Measurements from ENCODE around the gene SH3RF1.

SH3RF1 gene

DNA sequence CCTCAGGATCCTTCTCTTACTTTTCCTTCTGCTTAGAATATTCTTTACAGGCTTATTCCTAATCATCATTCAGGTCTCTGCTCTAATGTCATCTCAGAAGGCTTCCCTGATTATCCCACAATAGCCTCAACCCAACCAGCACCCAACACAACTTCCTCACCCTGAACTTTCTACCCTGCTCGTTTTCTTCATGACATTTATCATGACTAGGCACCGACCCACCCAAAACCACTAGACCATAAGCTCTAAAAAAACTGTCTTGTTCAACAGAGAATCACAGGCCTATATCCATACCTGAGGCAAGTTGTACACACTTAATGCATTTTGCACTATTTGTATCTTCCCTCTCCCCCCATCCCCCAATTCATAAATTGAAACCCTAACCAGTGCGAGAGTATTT, 95.3 kb downstream of the SH3RF1 start:
- Histone ChIP-seq H3K36me3 (ENCODE audit: control insufficient read depth in 1 of 2, insufficient read depth in 2 of 2, low read length in 2 of 2) (no peaks in the 10 kb centered on the region), H2BK120ac (ENCODE audit: insufficient read depth, low read length, poor library complexity) (no peak overlapping the region), H2AK5ac (ENCODE audit: low read length) (no peak overlapping the region), H3K4me1 (ENCODE audit: control insufficient read depth in 1 of 2, insufficient read depth in 2 of 2, low read length in 2 of 2) (peaks cover 3% of the 10 kb centered on the region in 2 experiments), H4K12ac (ENCODE audit: low read depth, low read length) (no peak overlapping the region), H3K9ac (ENCODE audit: low read length) (no peak overlapping the region), H3K27me3 (ENCODE audit: insufficient read depth, low read length) (no peaks in the 10 kb centered on the region), H3K4me3 (ENCODE audit: low read depth, low read length) (no peak overlapping the region), H2BK5ac (ENCODE audit: low read depth, low read length, poor library complexity) (no peak overlapping the region), H3K79me1 (ENCODE audit: low read length) (no peaks in the 10 kb centered on the region), H4K8ac (ENCODE audit: low read depth, low read length) (no peak overlapping the region), H3K27ac (ENCODE audit: low read depth, low read length) (no peak overlapping the region), H3K4me2 (ENCODE audit: low read length) (no peak overlapping the region), H3K4ac (ENCODE audit: low read depth, low read length) (peak overlapping the region; percentile 1), H3K9me3 (ENCODE audit: insufficient read depth, low read depth, low read length) (no peaks in the 10 kb centered on the region), H3K18ac (ENCODE audit: low read length) (no peak overlapping the region), H3K79me2 (ENCODE audit: control insufficient read depth, insufficient read depth, low read length, poor library complexity) (peaks cover 1% of the 10 kb centered on the region), H2AFZ (ENCODE audit: insufficient read depth, low read length, poor library complexity) (no peak overlapping the region), H3K23ac (ENCODE audit: low read length) (no peak overlapping the region), H4K91ac (ENCODE audit: low read depth, low read length) (no peak overlapping the region), H2BK12ac (ENCODE audit: low read length) (no peak overlapping the region), H3K14ac (ENCODE audit: low read length) (no peak overlapping the region)
- no peak for DNase-seq
- WGBS (ENCODE audit: extremely low coverage, insufficient coverage, insufficient read length) = no CpG with 5 or more reads among the region's 3 CpGs

DNA sequence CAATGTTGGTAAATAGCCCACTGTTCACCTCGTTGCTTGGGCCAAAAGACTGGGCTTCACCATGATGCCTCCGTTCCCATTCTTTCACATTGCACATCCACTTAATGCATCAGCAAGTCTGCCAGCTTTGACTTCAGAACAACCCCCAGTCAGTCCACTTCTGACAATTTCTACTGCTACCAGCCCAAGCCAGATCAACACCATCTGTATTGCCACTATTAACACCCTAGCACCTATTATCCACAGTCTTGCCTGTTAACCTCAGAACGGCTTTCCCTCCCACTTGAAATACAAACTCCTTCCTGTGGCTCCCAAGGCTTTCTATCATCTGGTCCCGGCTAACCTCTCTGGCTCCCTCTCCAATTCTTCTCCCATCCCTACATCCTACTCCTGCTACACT, 95.7 kb downstream of the SH3RF1 start:
- H3K4ac ChIP-seq (ENCODE audit: low read depth, low read length) = peak overlapping the region; percentile 1
- H3K4me2 ChIP-seq (ENCODE audit: low read length) = no peak overlapping the region
- H3K14ac ChIP-seq (ENCODE audit: low read length) = no peak overlapping the region
- H2AFZ ChIP-seq (ENCODE audit: insufficient read depth, low read length, poor library complexity) = no peak overlapping the region
- H2AK5ac ChIP-seq (ENCODE audit: low read length) = no peak overlapping the region
- no peaks in the 10 kb centered on the region for H3K27me3 ChIP-seq (ENCODE audit: insufficient read depth, low read length)
- no peak overlapping the region for H3K9ac ChIP-seq (ENCODE audit: low read length)
- H4K91ac ChIP-seq (ENCODE audit: low read depth, low read length) = no peak overlapping the region
- H3K79me2 ChIP-seq (ENCODE audit: control insufficient read depth, insufficient read depth, low read length, poor library complexity) = peaks cover 1% of the 10 kb centered on the region
- no peaks in the 10 kb centered on the region for H3K79me1 ChIP-seq (ENCODE audit: low read length)
- H2BK5ac ChIP-seq (ENCODE audit: low read depth, low read length, poor library complexity) = no peak overlapping the region
- H4K8ac ChIP-seq (ENCODE audit: low read depth, low read length) = no peak overlapping the region
- no peaks in the 10 kb centered on the region for H3K36me3 ChIP-seq (ENCODE audit: control insufficient read depth in 1 of 2, insufficient read depth in 2 of 2, low read length in 2 of 2)
- no peak overlapping the region for H4K12ac ChIP-seq (ENCODE audit: low read depth, low read length)
- H3K4me1 ChIP-seq (ENCODE audit: control insufficient read depth in 1 of 2, insufficient read depth in 2 of 2, low read length in 2 of 2) = no peaks in the 10 kb centered on the region
- no CpG with 5 or more reads among the region's 4 CpGs for WGBS (ENCODE audit: extremely low coverage, insufficient coverage, insufficient read length)
- no peak for DNase-seq
- no peak overlapping the region for H3K27ac ChIP-seq (ENCODE audit: low read depth, low read length)
- no peaks in the 10 kb centered on the region for H3K9me3 ChIP-seq (ENCODE audit: insufficient read depth, low read depth, low read length)
- H3K4me3 ChIP-seq (ENCODE audit: low read depth, low read length) = no peak overlapping the region
- no peak overlapping the region for H3K18ac ChIP-seq (ENCODE audit: low read length)
- H2BK120ac ChIP-seq (ENCODE audit: insufficient read depth, low read length, poor library complexity) = no peak overlapping the region
- H3K23ac ChIP-seq (ENCODE audit: low read length) = no peak overlapping the region
- no peak overlapping the region for H2BK12ac ChIP-seq (ENCODE audit: low read length)

- Histone ChIP-seq H3K79me1 (ENCODE audit: low read length) (no peaks in the 10 kb centered on the region), H2BK5ac (ENCODE audit: low read depth, low read length, poor library complexity) (no peak overlapping the region), H3K23ac (ENCODE audit: low read length) (no peak overlapping the region), H2BK12ac (ENCODE audit: low read length) (no peak overlapping the region), H3K36me3 (ENCODE audit: control insufficient read depth in 1 of 2, insufficient read depth in 2 of 2, low read length in 2 of 2) (peaks cover 0 to 2% of the 10 kb centered on the region in 2 experiments), H2AFZ (ENCODE audit: insufficient read depth, low read length, poor library complexity) (no peak overlapping the region), H3K14ac (ENCODE audit: low read length) (no peak overlapping the region), H3K79me2 (ENCODE audit: control insufficient read depth, insufficient read depth, low read length, poor library complexity) (peaks cover 1% of the 10 kb centered on the region), H3K27ac (ENCODE audit: low read depth, low read length) (no peak overlapping the region), H4K8ac (ENCODE audit: low read depth, low read length) (no peak overlapping the region), H3K18ac (ENCODE audit: low read length) (no peak overlapping the region), H3K4me1 (ENCODE audit: control insufficient read depth in 1 of 2, insufficient read depth in 2 of 2, low read length in 2 of 2) (no peaks in the 10 kb centered on the region), H3K9me3 (ENCODE audit: insufficient read depth, low read depth, low read length) (no peaks in the 10 kb centered on the region), H2AK5ac (ENCODE audit: low read length) (no peak overlapping the region), H3K27me3 (ENCODE audit: insufficient read depth, low read length) (no peaks in the 10 kb centered on the region), H3K9ac (ENCODE audit: low read length) (no peak overlapping the region), H4K91ac (ENCODE audit: low read depth, low read length) (no peak overlapping the region), H3K4me3 (ENCODE audit: low read depth, low read length) (no peak overlapping the region), H3K4me2 (ENCODE audit: low read length) (no peak overlapping the region), H3K4ac (ENCODE audit: low read depth, low read length) (no peak overlapping the region), H4K12ac (ENCODE audit: low read depth, low read length) (no peak overlapping the region), H2BK120ac (ENCODE audit: insufficient read depth, low read length, poor library complexity) (no peak overlapping the region)
- DNase-seq = peak in 1 of 2 donors; percentile 32
- WGBS (ENCODE audit: extremely low coverage, insufficient coverage, insufficient read length) = no CpG with 5 or more reads among the region's 3 CpGs
Observed at GRCh38 chr4:169174247-169174646, 96.5 kb downstream of the SH3RF1 start.

DNA sequence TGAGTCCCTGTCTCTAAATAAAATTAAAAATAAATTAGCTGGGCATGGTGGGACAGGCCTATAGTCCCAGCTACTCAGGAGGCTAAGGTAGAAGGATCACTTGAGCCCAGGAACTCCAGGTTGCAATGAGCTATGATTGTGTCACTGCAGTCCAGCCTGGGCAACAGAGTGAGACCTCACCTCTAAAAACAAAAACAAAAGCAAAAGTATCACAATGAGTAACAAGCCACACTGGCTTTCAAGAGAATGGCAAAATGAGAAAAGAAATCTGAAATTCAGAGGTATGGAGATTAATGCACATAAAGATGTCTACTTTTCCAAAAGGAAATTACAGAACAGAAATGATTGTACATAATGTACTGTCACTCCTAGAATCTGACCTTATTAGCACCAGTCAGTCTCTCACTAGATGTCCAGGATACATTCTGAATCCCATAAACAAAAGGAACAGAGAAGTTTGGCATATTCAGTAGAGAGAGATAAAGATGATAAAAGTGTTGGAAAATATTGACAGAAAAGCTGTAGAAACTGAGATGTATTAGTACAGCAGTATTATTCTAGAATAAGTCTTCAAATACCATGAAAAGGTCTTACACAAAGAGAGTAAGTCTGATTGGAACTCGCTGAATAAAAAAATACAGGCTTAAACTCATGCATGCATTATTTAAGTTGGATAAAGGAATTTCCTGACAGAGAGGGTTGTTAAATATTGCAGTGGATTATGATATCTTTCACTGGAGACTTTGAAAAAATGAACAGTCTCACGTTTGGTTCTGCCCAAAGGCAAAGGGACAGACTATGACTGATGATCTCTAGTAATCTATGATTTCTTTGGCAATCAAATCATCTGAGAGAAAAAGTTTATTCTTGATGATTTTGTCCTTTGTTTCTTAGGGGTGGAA, 102.5 kb downstream of the SH3RF1 start:
- H3K27me3 ChIP-seq (ENCODE audit: insufficient read depth, low read length) = no peaks in the 10 kb centered on the region
- no CpG with 5 or more reads among the region's 2 CpGs for WGBS (ENCODE audit: extremely low coverage, insufficient coverage, insufficient read length)
- H4K12ac ChIP-seq (ENCODE audit: low read depth, low read length) = no peak overlapping the region

More for the DNA sequence above, 102.5 kb downstream of the SH3RF1 start:
- H3K79me2 ChIP-seq (ENCODE audit: control insufficient read depth, insufficient read depth, low read length, poor library complexity) = no peaks in the 10 kb centered on the region
- no peak overlapping the region for H3K4me2 ChIP-seq (ENCODE audit: low read length)
- H4K91ac ChIP-seq (ENCODE audit: low read depth, low read length) = no peak overlapping the region
- no peak overlapping the region for H2BK5ac ChIP-seq (ENCODE audit: low read depth, low read length, poor library complexity)
- no peak overlapping the region for H3K27ac ChIP-seq (ENCODE audit: low read depth, low read length)
- H3K4ac ChIP-seq (ENCODE audit: low read depth, low read length) = no peak overlapping the region
- H2BK120ac ChIP-seq (ENCODE audit: insufficient read depth, low read length, poor library complexity) = no peak overlapping the region
- H4K8ac ChIP-seq (ENCODE audit: low read depth, low read length) = no peak overlapping the region
- peaks cover 0 to 2% of the 10 kb centered on the region in 2 experiments for H3K36me3 ChIP-seq (ENCODE audit: control insufficient read depth in 1 of 2, insufficient read depth in 2 of 2, low read length in 2 of 2)
- H3K18ac ChIP-seq (ENCODE audit: low read length) = no peak overlapping the region
- H3K23ac ChIP-seq (ENCODE audit: low read length) = no peak overlapping the region
- H3K9ac ChIP-seq (ENCODE audit: low read length) = no peak overlapping the region
- H2AK5ac ChIP-seq (ENCODE audit: low read length) = no peak overlapping the region
- H2AFZ ChIP-seq (ENCODE audit: insufficient read depth, low read length, poor library complexity) = no peak overlapping the region
- no peaks in the 10 kb centered on the region for H3K79me1 ChIP-seq (ENCODE audit: low read length)
- H2BK12ac ChIP-seq (ENCODE audit: low read length) = no peak overlapping the region
- no peak overlapping the region for H3K14ac ChIP-seq (ENCODE audit: low read length)
- no peaks in the 10 kb centered on the region for H3K9me3 ChIP-seq (ENCODE audit: insufficient read depth, low read depth, low read length)
- no peak overlapping the region for H3K4me3 ChIP-seq (ENCODE audit: low read depth, low read length)
- H3K4me1 ChIP-seq (ENCODE audit: control insufficient read depth in 1 of 2, insufficient read depth in 2 of 2, low read length in 2 of 2) = peaks cover 0 to 3% of the 10 kb centered on the region in 2 experiments
- no peak for DNase-seq

All from trophoblast cell (in vitro differentiated cells and primary cell).